NCI-H460 (cell line): Measurements from ENCODE around the gene DIRAS1. TPM values are rescaled to one million over a fixed set of nuclear protein-coding genes. Genes with fewer than 3 reads are reported as not detected.
"Not testable (repeated sequence)": the region's sequence is repeated elsewhere in the genome, so short reads cannot be mapped to it uniquely, and the experiment has no call there.

Source experiments
- DNase-seq: peaks from one replicate; pipeline ENCODE4 v3.0.0-alpha.2; 2016; ENCODE audit warnings: low read depth; ENCODE audit errors: extremely low read depth
- total RNA-seq: library from RNA; depleted of rRNA; stranded (reverse); fragments of >200 nt; shearing (Covaris generic); gene quantifications from 2 replicates; pipeline ENCODE4 v1.2.3, GENCODE V29; 2014; rRNA removed

The DIRAS1 gene
- total RNA-seq, 1 experiment from 2014 or later = 0.54 TPM

- DNase-seq = no peak
Observed at GRCh38 chr19:2679439-2679838, 41.7 kb downstream of the DIRAS1 start.

GRCh38 chr19:2678948-2679347 lies 42.2 kb downstream of the DIRAS1 start:
- not testable (repeated sequence) for DNase-seq

- no peak for DNase-seq
Observed at GRCh38 chr19:2678044-2678671, 43.0 kb downstream of the DIRAS1 start.

GRCh38 chr19:2676823-2677222 lies 44.3 kb downstream of the DIRAS1 start:
- no peak for DNase-seq

- DNase-seq = no peak
Observed at GRCh38 chr19:2675892-2676291, 45.3 kb downstream of the DIRAS1 start.

GRCh38 chr19:2670217-2670616 lies 51.0 kb downstream of the DIRAS1 start:
- no peak for DNase-seq

- DNase-seq = no peak
Observed at GRCh38 chr19:2668175-2668763, 52.9 kb downstream of the DIRAS1 start.

- DNase-seq = not testable (repeated sequence)
Observed at GRCh38 chr19:2667349-2667748, 53.8 kb downstream of the DIRAS1 start.

GRCh38 chr19:2666344-2666994 lies 54.7 kb downstream of the DIRAS1 start:
- no peak for DNase-seq

GRCh38 chr19:2665103-2665502 lies 56.1 kb downstream of the DIRAS1 start:
- DNase-seq = no peak

Other genes with a start within 250 kb of the DIRAS1 start
- gene GADD45B, start 245.2 kb downstream of the DIRAS1 start, total RNA-seq = 36.6 and 38.4 TPM in 2 replicates
- 0.40 TPM in 1 of 2 replicates, not detected in the other for gene GNG7, start 18.7 kb downstream of the DIRAS1 start, total RNA-seq
- 26.9 and 29.7 TPM in 2 replicates for gene SLC39A3, start 18.6 kb upstream of the DIRAS1 start, total RNA-seq
- gene SGTA, start 61.9 kb upstream of the DIRAS1 start, total RNA-seq = 42.3 and 42.5 TPM in 2 replicates
- 80.6 and 88.2 TPM in 2 replicates for gene THOP1, start 64.1 kb upstream of the DIRAS1 start, total RNA-seq
- gene ZNF554, start 98.5 kb upstream of the DIRAS1 start, total RNA-seq = 0.63 and 0.69 TPM in 2 replicates
- 2.1 and 3.1 TPM in 2 replicates for gene ZNF555, start 120.1 kb upstream of the DIRAS1 start, total RNA-seq
- gene ZNF556, start 146.0 kb upstream of the DIRAS1 start, total RNA-seq = 0.32 TPM in 1 of 2 replicates, not detected in the other
- 2.5 and 4.2 TPM in 2 replicates for gene ZNF57, start 179.6 kb upstream of the DIRAS1 start, total RNA-seq
- 4.6 TPM in 2 replicates for gene ZNF77, start 223.6 kb upstream of the DIRAS1 start, total RNA-seq